Jurkat, Clone E6-1 (cell line): Measurements from ENCODE around the gene FLYWCH1.

Source experiments
- DNase-seq: peaks from one replicate; pipeline ENCODE4 v3.0.0-alpha.2; 2011; ENCODE audit warnings: low read depth, low spot score
- H3K4me3 ChIP-seq: 2 replicates; pipeline ENCODE4 v1.5.1; 2011; ENCODE audit warnings: mild to moderate bottlenecking, low read length, control low read depth, moderate library complexity

The FLYWCH1 gene

GRCh38 chr16:2964475-2965336 lies 53.0 kb downstream of the FLYWCH1 start:
- peak overlapping the region; percentile 45 for H3K4me3 ChIP-seq
- peak; percentile 63 for DNase-seq

GRCh38 chr16:2966043-2966807 lies 54.5 kb downstream of the FLYWCH1 start:
- no peak overlapping the region for H3K4me3 ChIP-seq

GRCh38 chr16:2966808-2967191 lies 55.1 kb downstream of the FLYWCH1 start:
- H3K4me3 ChIP-seq: no peak overlapping the region

More at GRCh38 chr16:2966043-2966807, 54.5 kb downstream of the FLYWCH1 start:
- no peak for DNase-seq

GRCh38 chr16:2967211-2967631 lies 55.5 kb downstream of the FLYWCH1 start:
- no peak for DNase-seq
- H3K4me3 ChIP-seq: no peak overlapping the region

More at GRCh38 chr16:2966808-2967191, 55.1 kb downstream of the FLYWCH1 start:
- DNase-seq: no peak

GRCh38 chr16:2967721-2968161 lies 56.0 kb downstream of the FLYWCH1 start:
- H3K4me3 ChIP-seq: no peak overlapping the region
- no peak for DNase-seq

GRCh38 chr16:2968368-2968737 lies 56.6 kb downstream of the FLYWCH1 start:
- H3K4me3 ChIP-seq: peak overlapping the region; percentile 70
- no peak for DNase-seq

GRCh38 chr16:2968738-2969544 lies 57.2 kb downstream of the FLYWCH1 start, which contains the start of gene PAQR4:
TSS of gene PAQR4 (plus strand) at chr16:2969348. CDS start at chr16:2969675, 327 bp downstream.
- DNase-seq: peak; percentile 71
- H3K4me3 ChIP-seq: peak within 1 kb of the TSS; percentile 70

GRCh38 chr16:2969545-2970521 lies 58.1 kb downstream of the FLYWCH1 start:
- H3K4me3 ChIP-seq: peak overlapping the region; percentile 70
- DNase-seq: peak; percentile 70

- peak overlapping the region; percentile 70 for H3K4me3 ChIP-seq
- DNase-seq: no peak
Measured at GRCh38 chr16:2970563-2970962, 58.8 kb downstream of the FLYWCH1 start.

GRCh38 chr16:2971134-2971984 lies 59.6 kb downstream of the FLYWCH1 start:
- DNase-seq: no peak
- H3K4me3 ChIP-seq: no peak overlapping the region

GRCh38 chr16:2971985-2972784 lies 60.5 kb downstream of the FLYWCH1 start:
- no peak for DNase-seq
- no peak overlapping the region for H3K4me3 ChIP-seq

- DNase-seq: no peak
- no peak overlapping the region for H3K4me3 ChIP-seq
Measured at GRCh38 chr16:2973093-2973492, 61.4 kb downstream of the FLYWCH1 start.

GRCh38 chr16:2973605-2974318 lies 62.0 kb downstream of the FLYWCH1 start:
- no peak overlapping the region for H3K4me3 ChIP-seq
- DNase-seq: no peak

- no peak for DNase-seq
- H3K4me3 ChIP-seq: no peak overlapping the region
Measured at GRCh38 chr16:2974319-2975056, 62.8 kb downstream of the FLYWCH1 start.

- no peak overlapping the region for H3K4me3 ChIP-seq
- DNase-seq: no peak
Measured at GRCh38 chr16:2975161-2975795, 63.5 kb downstream of the FLYWCH1 start.
